Astrocyte of the cerebellum (primary cell): ENCODE data around the gene LIPA.

Experiments used
- DNase-seq: peaks from one replicate; pipeline ENCODE4 v3.0.0-alpha.2; 2011; ENCODE audit warnings: low read depth
- H3K4me3 ChIP-seq: 2 replicates; pipeline ENCODE4 v1.5.1; 2011; ENCODE audit warnings: mild to moderate bottlenecking, low read depth, low read length, moderate library complexity
- in situ Hi-C: cut with HindIII; loops from 2 replicates; pipeline ENCODE4 v1.10.0; 2017; ENCODE audit warnings: low sequenced_read_pairs
- TF ChIP-seq, protein P1 (sequence below): IDR thresholded peaks from 2 replicates; pipeline ENCODE4 v1.5.1; 2012; ENCODE audit warnings: low read length, low read depth, moderate library complexity, mild to moderate bottlenecking; ENCODE audit errors: missing control alignments

Gene LIPA

DNA sequence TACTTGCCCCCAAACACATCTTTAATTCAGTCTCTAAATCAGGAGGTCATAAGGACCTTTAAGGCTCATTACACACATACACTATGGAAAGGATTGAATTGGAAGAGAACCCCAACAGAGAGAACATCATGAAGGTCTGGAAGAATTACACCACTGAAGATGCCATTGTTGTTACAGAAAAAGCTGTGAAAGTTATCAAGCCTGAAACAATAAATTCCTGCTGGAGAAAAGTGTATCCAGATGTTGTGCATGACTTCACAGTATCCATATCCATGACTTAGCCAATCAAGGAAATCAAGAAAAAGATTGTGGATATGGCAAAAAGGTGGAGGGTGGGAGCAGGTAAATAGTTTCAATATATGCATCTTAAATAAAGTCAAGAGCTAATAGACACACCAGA lies 13.7 kb downstream of the LIPA start:
- in situ Hi-C loops, result no loop called here
- no peak overlapping the region for H3K4me3 ChIP-seq
- TF ChIP-seq, protein P1, sequence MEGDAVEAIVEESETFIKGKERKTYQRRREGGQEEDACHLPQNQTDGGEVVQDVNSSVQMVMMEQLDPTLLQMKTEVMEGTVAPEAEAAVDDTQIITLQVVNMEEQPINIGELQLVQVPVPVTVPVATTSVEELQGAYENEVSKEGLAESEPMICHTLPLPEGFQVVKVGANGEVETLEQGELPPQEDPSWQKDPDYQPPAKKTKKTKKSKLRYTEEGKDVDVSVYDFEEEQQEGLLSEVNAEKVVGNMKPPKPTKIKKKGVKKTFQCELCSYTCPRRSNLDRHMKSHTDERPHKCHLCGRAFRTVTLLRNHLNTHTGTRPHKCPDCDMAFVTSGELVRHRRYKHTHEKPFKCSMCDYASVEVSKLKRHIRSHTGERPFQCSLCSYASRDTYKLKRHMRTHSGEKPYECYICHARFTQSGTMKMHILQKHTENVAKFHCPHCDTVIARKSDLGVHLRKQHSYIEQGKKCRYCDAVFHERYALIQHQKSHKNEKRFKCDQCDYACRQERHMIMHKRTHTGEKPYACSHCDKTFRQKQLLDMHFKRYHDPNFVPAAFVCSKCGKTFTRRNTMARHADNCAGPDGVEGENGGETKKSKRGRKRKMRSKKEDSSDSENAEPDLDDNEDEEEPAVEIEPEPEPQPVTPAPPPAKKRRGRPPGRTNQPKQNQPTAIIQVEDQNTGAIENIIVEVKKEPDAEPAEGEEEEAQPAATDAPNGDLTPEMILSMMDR, result no peak
- no peak for DNase-seq

DNA sequence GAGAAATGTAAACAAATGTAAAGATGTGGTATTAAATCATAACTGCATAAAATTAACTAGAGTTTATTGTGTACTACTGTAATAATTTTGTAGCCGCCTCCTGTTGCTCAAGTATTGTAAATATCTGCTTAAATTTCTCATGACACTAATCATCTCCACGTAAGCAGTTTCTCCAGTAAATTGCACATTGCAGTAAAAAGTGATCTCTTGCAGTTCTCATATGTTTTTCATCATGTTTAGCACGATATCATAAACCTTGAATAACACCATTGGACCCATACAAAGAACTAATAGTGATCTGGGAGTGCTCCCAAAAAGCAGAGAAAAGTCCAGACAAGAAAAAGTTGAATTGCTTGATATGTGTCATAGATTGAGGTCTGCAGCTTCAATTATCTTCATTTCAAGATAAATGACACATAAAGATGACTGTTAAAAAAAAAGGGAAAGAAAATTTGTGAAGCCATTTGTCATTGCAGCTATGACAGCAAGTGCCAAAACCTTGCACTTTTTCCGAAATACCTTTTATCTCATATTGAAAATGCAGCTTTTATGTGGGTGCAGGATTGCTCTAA lies 15.3 kb downstream of the LIPA start:
- H3K4me3 ChIP-seq, result no peak overlapping the region
- in situ Hi-C loops, result no loop called here
- no peak for DNase-seq
- TF ChIP-seq, protein P1, result no peak

DNA sequence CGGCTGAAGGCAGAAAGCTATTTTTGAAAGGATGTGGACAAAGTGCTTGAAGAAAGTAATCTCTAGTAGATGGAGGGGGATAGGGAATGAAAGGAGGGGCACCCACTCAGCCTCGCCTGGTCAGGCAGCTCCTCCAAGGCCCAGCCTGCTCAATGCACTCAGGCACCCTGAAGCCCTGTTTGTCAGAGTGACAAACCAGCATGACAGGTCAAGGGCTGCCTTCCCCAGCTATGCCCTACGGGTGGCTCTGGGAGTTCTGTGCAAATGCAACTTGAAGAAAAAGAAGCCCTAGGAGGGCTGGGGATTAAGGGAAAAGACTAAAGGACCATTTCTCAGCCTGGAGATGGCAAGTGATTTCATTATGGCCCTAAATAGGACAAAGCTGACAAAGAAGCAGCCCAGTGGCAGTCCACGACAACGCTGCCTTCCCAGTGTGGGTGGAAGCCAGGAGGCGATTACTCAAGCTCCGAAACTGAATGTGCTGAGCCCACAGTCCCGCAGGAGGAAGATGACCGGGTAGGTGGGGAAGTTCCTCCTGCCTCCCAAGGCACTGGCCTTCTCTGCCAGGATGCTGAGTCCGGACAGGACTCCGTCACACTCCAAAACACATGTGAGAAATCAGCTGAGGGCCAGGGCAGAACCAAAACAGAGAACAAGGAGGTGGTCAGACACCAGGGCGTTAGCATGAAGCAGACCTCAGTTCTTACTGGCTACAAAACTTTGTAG lies 16.3 kb downstream of the LIPA start:
- in situ Hi-C loops, result no loop called here

DNA sequence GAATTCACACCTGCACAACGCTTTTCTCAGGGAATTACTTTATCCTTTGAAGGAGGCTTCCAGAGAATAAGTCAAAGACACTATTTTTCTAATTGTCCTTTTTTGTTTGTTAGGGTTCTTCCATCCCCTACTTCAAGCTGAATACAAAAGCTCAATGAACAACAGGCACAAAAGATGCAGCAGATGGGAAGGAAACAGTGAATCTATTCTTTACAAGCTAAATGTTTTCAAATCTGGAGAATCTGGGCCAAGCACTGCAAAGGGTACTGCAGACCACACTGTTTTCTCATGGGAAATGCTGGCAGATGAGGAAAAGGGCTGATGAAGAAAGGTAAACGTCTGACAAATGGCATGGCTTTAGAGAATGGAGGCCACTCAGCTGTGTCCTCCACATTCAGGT lies 18.5 kb downstream of the LIPA start:
- DNase-seq, result no peak
- H3K4me3 ChIP-seq, result no peak overlapping the region
- TF ChIP-seq, protein P1, result no peak
- in situ Hi-C loops, result no loop called here

More for the DNA sequence above, 16.3 kb downstream of the LIPA start:
- no peak overlapping the region for H3K4me3 ChIP-seq
- DNase-seq, result no peak
- TF ChIP-seq, protein P1, result no peak

DNA sequence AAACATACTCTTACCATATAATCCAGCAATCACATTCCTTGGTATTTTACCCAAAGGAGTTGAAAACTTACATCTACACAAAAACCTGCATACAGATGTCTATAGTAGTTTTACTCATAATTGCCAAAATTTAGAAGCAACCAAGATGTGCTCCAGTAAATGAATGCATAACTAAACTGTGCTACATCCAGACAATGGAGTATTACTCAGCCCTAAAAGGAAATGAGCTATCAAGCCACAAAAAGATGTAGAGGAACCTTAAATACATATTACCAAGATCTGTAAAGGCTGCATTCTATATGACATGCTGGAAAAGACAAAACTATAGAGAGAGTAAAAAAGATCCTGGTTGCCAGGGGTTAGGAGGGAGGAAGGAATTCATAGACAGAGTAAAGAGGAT lies 22.6 kb downstream of the LIPA start:
- no peak for DNase-seq
- in situ Hi-C loops, result no loop called here
- H3K4me3 ChIP-seq, result no peak overlapping the region
- TF ChIP-seq, protein P1, result no peak

DNA sequence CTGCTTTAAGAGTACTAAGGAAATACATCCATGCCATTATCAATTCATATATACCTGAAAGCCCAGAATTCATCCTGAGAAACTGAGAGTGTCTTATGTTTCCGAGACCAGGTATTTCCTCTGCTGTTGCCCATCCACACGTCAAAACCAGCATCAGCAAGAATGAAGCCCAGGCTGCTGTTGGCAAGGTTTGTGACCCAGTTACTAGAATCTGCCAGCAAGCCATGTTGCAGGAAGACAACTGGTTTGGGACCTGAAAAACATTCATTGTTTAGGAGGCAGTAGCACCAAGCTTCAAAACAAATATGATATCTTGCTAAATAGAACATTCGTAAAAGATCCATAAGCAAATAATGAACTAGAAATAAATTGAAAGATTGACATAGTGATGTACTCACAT lies 23.4 kb downstream of the LIPA start:
- TF ChIP-seq, protein P1, result no peak
- DNase-seq, result no peak
- in situ Hi-C loops, result no loop called here
- no peak overlapping the region for H3K4me3 ChIP-seq
